GM18519 (cell line): ENCODE data around the gene UBLCP1.

Experiments used
- ATAC-seq: cut with Tn5 transposase; IDR thresholded peaks from one replicate; pipeline ENCODE4 v1.9.1; 2021; ENCODE audit warnings: mild to moderate bottlenecking, moderate library complexity; ENCODE audit not compliant: unreplicated experiment, low FRiP score

The UBLCP1 gene

DNA sequence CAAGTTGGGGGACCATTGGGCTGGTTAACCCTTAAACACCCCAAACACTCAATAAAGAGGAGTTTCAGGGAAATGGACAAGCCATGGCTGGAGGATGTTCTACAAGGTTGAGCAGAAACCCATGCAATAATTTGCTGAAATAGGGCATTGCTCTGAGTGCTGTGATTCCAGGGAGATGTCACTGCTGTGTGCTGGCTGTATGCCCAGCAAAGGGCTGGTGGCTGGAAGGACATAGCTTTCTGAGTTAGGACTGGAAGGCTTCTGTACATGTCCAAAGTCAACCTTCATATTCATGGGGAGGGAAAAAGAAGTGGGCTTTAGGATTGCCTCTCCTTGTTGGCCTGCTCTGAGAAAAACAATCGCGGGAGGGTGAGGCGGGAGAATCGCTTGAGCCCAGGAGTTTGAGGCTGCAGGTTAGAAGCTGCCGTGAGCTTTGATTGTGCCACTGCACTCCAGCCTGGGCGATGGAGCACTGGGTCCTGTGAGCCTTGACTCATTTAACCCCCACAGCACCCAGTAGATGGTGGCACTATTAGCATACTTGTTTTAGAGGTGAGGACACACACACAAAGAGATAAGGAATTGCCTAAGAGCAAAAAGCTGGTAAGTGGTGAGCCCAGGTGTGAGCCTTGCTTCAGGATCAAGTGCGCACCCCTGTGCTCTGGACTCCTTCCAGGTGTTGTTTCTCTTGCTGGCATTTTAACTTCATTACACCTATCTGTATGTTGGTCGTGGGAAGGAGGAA lies 46.8 kb downstream of the UBLCP1 start:
- ATAC-seq: no peak

DNA sequence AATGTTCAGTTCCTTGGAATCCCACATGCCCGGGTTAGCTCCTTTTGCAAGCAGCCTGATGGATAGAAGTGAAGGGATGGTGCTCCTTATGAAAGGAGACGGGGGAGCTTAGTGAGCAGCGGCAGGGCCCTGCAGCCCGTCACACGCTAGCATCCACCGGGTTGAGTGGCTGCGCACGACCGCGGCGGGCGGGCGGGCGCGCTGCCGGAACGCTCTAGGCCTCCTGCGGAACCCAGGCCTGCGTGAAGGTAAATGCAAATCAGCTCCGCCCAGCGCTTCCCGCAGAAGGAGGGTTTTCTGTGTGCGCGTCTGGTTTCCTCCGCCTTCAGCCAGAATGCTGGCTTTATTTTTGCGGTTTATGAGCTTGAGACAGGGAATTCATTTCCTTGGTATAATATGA lies 47.4 kb downstream of the UBLCP1 start:
- ATAC-seq: no peak

DNA sequence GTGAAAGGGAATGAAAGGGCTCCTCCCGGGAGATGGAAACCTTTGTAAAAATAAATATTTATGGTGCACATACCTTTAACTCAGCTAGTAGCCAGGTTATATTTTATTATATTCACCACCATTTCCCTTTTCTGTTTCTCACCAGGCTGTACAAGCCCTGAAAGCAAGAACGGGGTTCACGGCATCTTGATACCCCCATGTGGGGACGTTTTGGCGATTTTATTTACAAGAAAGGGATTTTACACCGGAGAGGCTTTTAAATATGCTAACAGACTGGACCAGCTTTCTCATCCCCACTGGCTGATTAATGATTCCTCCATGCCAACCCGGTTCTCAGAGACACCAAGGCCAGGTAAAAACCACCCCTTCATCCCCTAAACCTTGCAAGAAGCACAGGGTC lies 48.0 kb downstream of the UBLCP1 start:
- ATAC-seq: no peak

DNA sequence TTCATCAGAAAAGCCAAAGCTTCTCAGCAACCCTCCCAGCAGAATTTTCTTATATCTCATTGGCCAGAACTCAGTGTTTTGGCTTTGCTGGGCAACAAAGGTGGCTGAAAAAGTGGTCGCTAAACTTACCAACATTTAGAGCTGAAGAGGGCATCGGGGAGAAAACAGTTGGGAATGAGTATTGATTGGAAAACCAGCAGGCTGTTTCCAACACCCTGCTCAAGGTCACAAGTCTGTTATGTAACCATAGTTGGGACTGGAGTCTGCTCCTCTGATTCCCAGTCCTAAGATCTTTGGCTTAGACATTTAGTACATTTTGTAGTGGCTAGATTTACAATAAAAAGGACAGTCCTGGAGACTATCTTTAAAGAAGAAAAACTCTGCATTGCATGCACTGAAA lies 50.1 kb downstream of the UBLCP1 start:
- ATAC-seq: no peak

DNA sequence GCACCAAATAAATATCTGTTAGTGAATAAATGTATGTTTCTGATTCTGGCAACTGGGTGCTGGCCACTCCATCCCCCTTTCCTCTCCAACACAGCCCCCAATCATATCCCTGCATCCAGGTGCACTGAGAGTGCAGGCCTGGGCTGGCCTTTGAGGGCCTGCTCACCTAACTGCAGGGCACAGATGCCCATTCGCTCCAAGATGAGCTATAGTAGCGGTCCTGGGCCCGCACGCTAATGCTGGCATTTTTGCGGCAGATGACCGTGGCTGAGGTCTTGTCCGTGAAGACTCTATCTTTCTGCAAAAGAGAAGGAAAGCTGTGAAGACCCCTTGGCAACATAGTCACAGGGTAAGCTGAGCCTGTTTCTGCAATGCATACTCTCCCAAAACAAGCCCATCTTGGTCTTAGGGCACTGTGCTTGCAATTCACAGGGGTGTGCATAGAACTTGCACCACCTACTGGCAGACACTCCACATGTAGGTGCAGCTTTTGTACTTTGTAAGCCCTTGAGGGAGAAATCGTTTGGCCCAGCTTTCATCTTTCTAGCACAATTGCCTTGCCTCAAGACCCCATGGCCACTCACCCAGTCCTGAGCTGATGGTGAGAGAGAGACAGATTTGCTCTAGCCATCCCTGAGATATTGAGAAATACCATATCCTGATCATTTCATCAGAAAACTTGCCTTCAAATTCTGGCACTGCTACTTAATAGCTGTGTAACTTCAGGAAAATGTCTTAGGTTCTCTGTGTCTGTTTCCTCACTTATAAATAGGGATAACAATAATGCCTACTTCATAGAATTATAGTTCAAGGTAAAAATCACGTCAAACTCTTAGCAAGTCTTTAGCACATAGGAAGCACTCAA lies 53.7 kb downstream of the UBLCP1 start:
- ATAC-seq: no peak

DNA sequence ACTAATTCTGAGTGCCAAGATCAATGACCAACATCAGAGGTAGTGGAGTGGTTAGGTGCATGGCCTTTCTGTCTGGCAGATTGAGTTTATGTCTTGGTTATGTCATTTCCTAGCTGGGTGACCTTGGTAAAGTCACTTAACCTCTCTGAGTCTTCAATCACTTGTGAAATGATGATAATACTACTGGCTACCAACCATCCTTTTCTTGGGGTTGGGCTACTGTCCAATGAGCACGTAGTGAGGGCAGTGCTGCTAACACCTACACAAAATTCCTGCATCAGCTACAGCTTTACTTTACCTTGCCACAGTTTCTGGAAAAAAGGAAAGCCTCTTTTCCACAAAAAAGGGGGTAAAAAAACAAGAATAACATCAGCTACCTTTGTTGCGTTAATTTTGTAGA lies 54.8 kb downstream of the UBLCP1 start:
- no peak for ATAC-seq

DNA sequence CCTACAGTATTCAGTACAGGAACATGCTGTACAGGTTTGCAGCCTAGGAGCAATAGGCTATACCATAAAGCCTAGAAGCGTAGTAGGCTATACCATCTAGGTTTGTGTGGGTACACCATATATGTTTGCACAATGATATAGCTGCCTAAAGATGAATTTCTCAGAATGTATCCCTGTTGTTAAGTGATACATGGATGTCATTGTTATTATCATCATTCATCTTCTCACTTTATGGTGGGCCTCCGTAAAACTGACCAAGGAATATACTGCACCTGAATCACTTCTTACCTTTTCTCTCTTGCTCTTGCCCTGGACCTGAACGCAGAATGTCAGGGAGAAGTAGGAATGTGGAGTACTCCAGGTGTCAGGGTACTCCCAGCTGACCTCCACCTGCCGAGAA lies 55.4 kb downstream of the UBLCP1 start:
- no peak for ATAC-seq

DNA sequence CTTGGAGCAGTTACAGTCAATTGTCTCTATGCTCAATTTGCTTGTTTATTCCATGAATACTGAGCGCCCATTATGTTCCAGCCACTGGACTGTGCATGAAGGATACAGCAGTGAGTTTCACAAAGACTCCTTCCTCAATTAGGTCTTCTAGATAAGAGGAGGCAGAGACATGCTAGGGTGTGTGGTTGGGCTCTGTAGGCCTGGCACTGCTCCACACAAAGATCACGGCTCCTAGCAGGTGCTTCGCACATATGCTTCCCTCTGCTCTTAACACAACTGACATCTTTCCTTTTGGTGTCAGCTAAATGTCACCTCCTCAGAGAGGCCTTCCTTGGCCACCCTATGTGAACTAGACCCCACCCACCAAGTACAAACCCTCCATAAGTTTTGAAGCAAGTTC lies 56.3 kb downstream of the UBLCP1 start:
- no peak for ATAC-seq

DNA sequence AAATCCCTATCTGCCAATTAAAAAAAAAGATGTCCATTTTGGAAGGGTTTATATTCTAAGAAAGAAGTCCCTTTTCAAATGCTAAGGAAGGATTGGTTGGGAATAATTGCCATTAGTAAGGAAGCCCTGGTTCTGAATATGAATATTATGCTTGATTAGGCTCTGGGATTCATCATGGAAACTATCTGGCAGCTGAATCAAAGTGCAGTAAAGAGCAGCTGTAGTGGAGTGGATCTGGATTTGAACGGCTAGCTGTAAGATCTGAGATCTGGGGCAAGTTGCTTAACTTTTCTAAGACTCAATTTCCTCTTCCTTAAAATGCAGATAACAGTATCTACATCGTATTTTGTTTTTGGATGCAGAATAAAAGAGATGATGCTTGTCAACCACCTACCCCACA lies 56.7 kb downstream of the UBLCP1 start:
- ATAC-seq: no peak

DNA sequence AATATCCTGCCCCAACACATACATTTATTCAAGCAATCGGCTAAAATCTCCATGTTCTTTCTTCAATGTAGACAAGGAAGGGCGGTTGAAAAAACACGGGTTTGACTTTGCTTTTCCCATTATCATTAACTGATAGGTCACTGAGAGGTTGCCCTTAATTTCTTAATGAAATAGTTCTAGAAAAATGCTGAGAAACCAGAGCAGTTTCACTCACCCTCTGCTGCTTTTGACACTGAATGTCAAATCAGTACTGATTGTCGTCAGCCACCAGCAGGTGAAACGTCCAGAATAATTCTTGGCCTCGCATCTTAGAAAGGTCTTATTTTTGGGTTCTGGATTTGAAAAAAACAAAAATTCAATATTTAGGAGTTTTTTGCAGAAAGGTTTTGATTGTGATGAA lies 59.1 kb downstream of the UBLCP1 start:
- no peak for ATAC-seq

DNA sequence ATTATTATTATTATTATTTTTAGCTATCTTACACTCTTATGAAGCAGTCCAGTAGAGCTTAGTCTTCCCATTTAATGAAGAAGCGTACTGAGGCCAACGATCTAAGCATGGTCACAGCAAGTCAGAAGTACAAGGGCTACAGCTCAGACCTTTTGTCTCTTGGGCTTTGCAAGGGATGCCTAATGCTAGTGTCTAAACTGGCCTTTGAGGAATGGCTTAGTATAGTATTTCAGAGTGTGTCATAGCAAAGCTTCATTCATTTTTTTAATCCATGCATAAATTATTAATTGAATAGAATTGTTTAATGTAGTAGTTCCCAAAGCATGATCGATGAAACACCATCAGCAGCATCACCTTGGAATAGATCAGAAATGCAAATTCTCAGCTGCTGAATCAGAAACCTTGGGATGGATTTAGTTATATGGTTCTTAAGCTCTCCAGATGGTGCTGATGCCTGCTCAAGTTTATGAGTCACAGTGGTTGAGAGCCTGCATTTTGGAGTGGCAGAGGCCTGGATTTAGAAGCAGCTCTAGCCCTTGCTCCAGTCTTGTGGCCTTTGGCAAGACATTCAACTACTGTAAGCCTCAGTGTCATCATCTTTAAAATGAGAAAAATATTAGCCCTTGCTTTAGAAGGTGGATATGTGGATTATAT lies 61.1 kb downstream of the UBLCP1 start:
- ATAC-seq: no peak

DNA sequence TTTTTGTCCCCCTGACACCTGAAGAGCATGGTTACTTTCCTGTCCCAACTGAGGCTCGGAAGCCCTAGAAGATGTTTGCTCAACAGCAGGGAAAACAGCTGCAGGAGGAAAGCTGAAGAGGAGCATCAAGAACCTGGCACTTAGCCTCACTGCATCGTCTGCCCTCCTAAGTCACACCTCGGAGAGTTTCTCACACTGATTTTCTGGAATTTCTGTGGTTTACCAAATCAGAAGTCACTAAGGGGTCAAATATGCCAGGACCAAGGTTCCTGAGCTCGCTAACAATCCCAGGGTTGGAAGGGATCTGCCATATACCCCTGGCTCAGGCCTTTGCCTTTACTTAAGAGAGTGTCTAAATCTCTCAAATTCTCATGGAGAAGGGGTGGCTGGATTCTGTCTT lies 61.9 kb downstream of the UBLCP1 start:
- ATAC-seq: no peak

DNA sequence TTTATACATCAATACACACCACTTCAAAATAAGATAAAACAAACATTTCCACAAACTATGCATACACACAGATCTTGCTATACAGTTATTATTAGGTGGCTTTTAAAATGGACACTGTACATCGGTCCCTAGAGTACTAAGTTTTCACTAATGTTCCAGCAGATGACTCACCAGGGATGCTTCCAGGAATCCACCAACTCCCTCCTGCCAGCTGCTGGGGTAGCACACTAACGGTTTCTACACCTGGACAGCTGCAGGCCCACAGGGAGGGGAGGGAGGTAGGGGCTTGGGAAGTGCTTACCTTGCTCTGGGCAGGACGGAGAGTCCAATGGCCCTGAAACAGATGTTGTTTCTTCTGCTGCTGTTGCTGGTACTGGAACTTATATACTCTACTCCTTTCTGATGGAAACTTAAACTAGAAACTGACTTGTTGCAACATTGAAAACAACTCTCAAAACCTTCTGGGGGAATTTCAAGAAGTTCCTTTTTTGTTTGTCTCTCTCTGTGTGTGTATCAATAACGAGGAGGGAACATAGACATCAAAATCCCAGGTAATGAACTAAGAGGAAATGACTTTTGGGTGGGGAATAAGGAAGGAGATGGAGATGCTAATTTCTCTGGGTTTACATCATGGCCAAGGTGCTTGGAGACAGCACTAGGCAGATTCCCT lies 67.2 kb downstream of the UBLCP1 start, which contains the start of gene IL12B:
IL12B (minus strand) TSS at position 357 of the 670 bp plus-strand sequence. CDS start 3,705 bp downstream, outside the sequence.
- no peak for ATAC-seq

DNA sequence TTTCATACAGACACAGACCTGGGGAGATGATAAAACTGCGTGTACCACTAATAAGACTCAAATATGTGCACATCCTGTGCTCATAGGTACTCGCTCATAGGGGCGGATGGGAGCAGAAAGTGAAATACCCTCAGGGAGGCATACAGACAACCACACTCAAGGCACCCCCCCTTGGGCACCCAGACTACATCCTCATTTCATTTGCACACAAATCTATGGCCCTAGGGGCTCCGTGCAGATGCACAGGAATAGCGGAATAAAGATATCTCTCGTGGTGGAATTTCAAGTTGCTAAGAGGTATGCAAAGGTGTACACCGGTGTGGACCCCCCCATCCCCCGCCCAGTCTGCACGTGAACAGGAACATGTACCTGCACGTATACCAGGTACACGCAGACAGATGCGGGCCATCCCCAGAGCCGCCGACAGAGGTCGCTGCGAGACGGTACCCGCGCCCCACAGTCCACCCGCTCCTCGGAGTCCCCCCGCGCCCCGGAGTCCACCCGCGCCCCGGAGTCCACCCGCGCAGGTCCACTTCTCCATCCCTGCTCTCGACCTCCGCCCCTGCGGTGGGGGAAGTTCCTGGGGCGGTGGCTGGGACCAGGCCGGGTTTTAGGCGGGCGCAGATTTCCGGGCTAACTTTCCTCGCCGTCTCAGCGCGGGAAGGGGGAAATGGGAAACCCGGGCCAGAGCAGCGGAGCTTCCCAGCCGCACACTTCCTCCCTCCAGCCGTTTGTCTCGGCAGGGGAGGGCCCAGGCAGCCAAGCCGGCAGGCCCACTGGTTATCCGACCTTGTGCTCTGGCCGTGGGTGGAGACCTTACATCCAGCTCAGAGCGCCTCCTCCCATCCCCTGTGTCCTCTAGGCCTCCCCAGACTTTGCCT lies 68.2 kb downstream of the UBLCP1 start:
- ATAC-seq: no peak

DNA sequence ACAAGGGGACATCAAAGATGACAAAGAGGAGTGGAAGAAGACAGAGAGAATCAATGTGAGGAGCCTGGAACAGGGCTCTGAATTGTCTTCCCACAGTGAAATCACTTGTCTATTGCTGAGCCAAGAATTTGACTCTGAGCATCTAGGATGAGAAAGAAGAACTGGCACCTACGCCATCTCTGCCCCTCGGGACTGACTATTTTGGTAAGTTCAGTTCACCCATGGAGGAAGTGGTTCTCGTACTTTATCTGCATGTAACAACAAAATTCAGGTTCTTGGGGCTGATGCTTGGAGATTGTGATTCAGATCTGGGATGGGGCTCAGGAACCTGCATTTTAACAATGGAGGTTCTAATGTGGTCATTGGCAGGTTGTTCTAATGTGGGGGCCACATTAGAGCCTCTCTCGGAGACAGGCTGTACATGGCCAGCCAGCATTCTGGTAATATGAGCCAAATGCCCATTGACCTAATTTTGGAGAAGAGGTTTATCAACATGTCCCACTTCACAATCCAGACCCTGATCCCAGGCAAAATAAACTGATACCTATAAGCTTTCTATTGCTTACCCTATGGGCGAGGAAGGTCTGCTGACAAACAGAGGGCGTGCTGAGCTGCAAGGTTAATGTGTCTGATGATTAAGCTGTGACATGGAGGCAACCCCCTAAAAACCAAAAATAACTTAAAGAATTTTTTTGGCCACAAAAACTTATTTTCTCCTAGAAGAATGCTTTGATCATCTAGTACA lies 69.9 kb downstream of the UBLCP1 start:
- no peak for ATAC-seq

DNA sequence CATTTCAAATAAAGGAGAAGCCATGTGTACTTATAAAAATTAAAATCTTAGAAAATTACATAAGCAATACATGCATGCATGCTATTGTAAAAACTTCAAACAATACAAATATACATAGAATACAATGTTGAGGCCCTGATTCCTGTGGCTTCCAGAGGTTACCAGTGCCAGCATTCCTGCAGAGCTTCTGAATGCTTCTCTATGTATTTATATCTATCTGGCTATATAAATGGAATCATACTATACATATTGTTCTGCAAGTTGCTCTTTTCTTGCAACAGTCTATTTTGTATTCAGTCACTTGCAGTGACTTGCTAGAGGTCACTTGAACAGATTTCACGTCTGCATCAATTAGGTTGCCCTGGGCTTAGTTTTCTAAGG lies 70.4 kb downstream of the UBLCP1 start:
- ATAC-seq: no peak
